HEK293 (cell line): Measurements from ENCODE around the gene SPNS2.
A peak's percentile ranks its signal among the peaks of the same experiment; 100 is the strongest.

Experiments
- ATF2 ChIP-seq: fragments of 450-650 bp; formaldehyde crosslinking; IDR thresholded peaks from 2 replicates; pipeline ENCODE4 v1.5.1; 2016; ENCODE audit warnings: missing biosample characterization, missing genetic modification characterization, low read depth
- CTCF ChIP-seq: fragments of 450-650 bp; formaldehyde crosslinking; IDR thresholded peaks from 2 replicates; pipeline ENCODE4 v1.5.1; 2016; ENCODE audit warnings: missing biosample characterization, missing genetic modification characterization
- KLF8 ChIP-seq: fragments of 450-650 bp; formaldehyde crosslinking; IDR thresholded peaks from 2 replicates; pipeline ENCODE4 v1.5.1; 2016; ENCODE audit warnings: missing biosample characterization, missing genetic modification characterization
- REST ChIP-seq: fragments of 450-650 bp; formaldehyde crosslinking; IDR thresholded peaks from 2 replicates; pipeline ENCODE4 v1.5.1; 2016; ENCODE audit warnings: missing biosample characterization, missing genetic modification characterization
- ZBTB8A ChIP-seq: fragments of 450-650 bp; formaldehyde crosslinking; IDR thresholded peaks from 2 replicates; pipeline ENCODE4 v1.5.1; 2016; ENCODE audit warnings: missing biosample characterization, missing genetic modification characterization
- ZNF138 ChIP-seq: fragments of 450-650 bp; formaldehyde crosslinking; IDR thresholded peaks from 2 replicates; pipeline ENCODE4 v1.5.1; 2016; ENCODE audit warnings: missing biosample characterization, missing genetic modification characterization, borderline replicate concordance
- ZNF274 ChIP-seq, 2 experiments: fragments of 200-500 bp in 1 of 2; fragments of 450-650 bp in 1 of 2; sonication (Bioruptor generic) in 1 of 2; formaldehyde crosslinking in 1 of 2; IDR thresholded peaks; 2 replicates each; pipeline versions ENCODE4 v1.5.1 to v1.6.1; 2014 to 2016; ENCODE audit warnings: borderline replicate concordance in 1 of 2, inconsistent platforms in 1 of 2, low read length in 1 of 2, missing biosample characterization in 1 of 2, missing genetic modification characterization in 1 of 2
- ZNF394 ChIP-seq: fragments of 450-650 bp; formaldehyde crosslinking; IDR thresholded peaks from 2 replicates; pipeline ENCODE4 v1.5.1; 2016; ENCODE audit warnings: missing biosample characterization, missing genetic modification characterization, mild to moderate bottlenecking, moderate library complexity, borderline replicate concordance
- ZNF449 ChIP-seq: fragments of 450-650 bp; formaldehyde crosslinking; IDR thresholded peaks from 2 replicates; pipeline ENCODE4 v1.5.1; 2017; ENCODE audit warnings: missing biosample characterization, mild to moderate bottlenecking, missing genetic modification characterization, moderate library complexity
- ZNF558 ChIP-seq: fragments of 450-650 bp; formaldehyde crosslinking; IDR thresholded peaks from 2 replicates; pipeline ENCODE4 v1.5.1; 2016; ENCODE audit warnings: missing biosample characterization, missing genetic modification characterization
- ZNF707 ChIP-seq: fragments of 450-650 bp; formaldehyde crosslinking; IDR thresholded peaks from 2 replicates; pipeline ENCODE4 v1.5.1; 2016; ENCODE audit warnings: missing biosample characterization, missing genetic modification characterization
- ZNF768 ChIP-seq: fragments of 450-650 bp; formaldehyde crosslinking; IDR thresholded peaks from 2 replicates; pipeline ENCODE4 v1.5.1; 2018; ENCODE audit warnings: missing biosample characterization, mild to moderate bottlenecking, missing genetic modification characterization
- ZNF785 ChIP-seq: fragments of 450-650 bp; formaldehyde crosslinking; IDR thresholded peaks from 2 replicates; pipeline ENCODE4 v1.5.1; 2016; ENCODE audit warnings: missing biosample characterization, missing genetic modification characterization
- ZNF830 ChIP-seq: fragments of 450-650 bp; IDR thresholded peaks from 2 replicates; pipeline ENCODE4 v1.5.0; 2018; ENCODE audit warnings: missing biosample characterization, missing genetic modification characterization, low read depth, mild to moderate bottlenecking, moderate library complexity

GRCh38 chr17:4479340-4479981 is 19.2 kb upstream of the SPNS2 start:
- TF ChIP-seq ZNF274 (IDR thresholded peaks at IDR 0.05; ENCODE audit: low read length): no peak
- no peak for TF ChIP-seq ZNF274 (tag by site-specific recombination; IDR thresholded peaks at IDR 0.05; ENCODE audit: borderline replicate concordance)
- TF ChIP-seq ZNF394: no peak
- no peak for TF ChIP-seq REST
- TF ChIP-seq CTCF: no peak
- TF ChIP-seq ZNF830: no peak
- TF ChIP-seq KLF8 (tag by site-specific recombination): no peak
- no peak for TF ChIP-seq ZNF785
- no peak for TF ChIP-seq ZBTB8A (tag by site-specific recombination)
- TF ChIP-seq ZNF707 (tag by site-specific recombination): no peak
- TF ChIP-seq ZNF768 (tag by site-specific recombination): peak; percentile 77; the same call in 1 of the 2 replicates
- TF ChIP-seq ATF2 (tag by site-specific recombination): no peak
- TF ChIP-seq ZNF558 (tag by site-specific recombination): no peak
- TF ChIP-seq ZNF138 (tag by site-specific recombination): no peak
- TF ChIP-seq ZNF449: no peak
